ENCODE measurements around the gene PLPPR1. TPM values are rescaled to one million over a fixed set of nuclear protein-coding genes. Genes with fewer than 3 reads are reported as not detected.
A peak's percentile ranks its signal among the peaks of the same experiment; 100 is the strongest.

Gene PLPPR1
- total and polyA plus RNA-seq, 2 of the 13 experiments (the other 11 are each of a cell fraction or from before 2014, with no cell fraction given): 16.0 to 84.7 TPM

DNA sequence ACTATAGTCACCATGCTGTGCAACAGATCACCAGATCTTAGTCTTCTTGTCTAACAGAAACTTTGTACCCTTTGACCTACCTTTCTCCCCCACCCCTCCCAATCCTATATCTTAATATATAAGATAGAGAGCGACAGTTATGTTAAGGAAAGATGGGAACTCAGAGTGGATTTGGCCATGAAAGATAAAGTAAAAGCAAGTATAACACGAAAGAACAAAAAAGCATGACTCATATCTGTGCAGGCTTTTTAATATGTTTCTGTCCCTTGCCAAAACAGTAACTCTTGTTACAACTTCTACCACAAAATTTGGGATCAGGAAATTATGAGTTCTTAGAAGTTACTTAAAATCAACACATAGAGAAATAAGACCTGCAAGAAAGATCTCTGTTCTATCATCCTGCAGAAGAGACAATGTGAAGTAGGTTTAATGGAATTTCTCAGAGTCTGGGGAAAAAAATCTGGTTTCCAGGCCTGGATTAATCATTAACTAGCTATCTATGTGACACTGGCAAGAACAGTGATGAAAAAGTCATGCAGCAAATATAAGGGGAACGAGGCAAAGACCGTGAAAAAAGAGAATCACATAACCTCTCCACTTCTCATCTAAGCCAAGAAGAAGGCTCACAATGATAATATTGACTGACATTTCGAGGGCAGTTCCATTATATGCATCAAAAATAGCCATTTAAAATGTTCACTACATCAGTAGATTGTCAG lies 337.7 kb downstream of the PLPPR1 start (continued):
- TF ChIP-seq ZNF260 (CRISPR knock-in tag; IDR thresholded peaks at IDR 0.05; ENCODE audit: borderline replicate concordance, low read depth) (no peak), YY1 (IDR thresholded peaks at IDR 0.05; ENCODE audit: insufficient read depth, insufficient replicate concordance, low read depth, low read length) (no peak), ZBTB21 (CRISPR knock-in tag; IDR thresholded peaks at IDR 0.05) (no peak), PAF1 (CRISPR knock-in tag; IDR thresholded peaks at IDR 0.05) (no peak), ADNP (CRISPR knock-in tag; IDR thresholded peaks at IDR 0.05) (no peak), RXRB (CRISPR knock-in tag; IDR thresholded peaks at IDR 0.05; ENCODE audit: borderline replicate concordance) (peak; percentile 69), PRPF4 (IDR thresholded peaks at IDR 0.05; ENCODE audit: low read depth, low read length, poor library complexity, severe bottlenecking) (no peak), TOE1 (CRISPR knock-in tag; IDR thresholded peaks at IDR 0.05) (0 out of 2 replicates have a peak, but pooled peaks have one; percentile 38), PAX8 (CRISPR knock-in tag; IDR thresholded peaks at IDR 0.05; ENCODE audit: borderline replicate concordance) (no peak), PPARG (CRISPR knock-in tag; conservative IDR thresholded peaks at IDR 0.05) (peak; percentile 84), ERF (CRISPR knock-in tag; IDR thresholded peaks at IDR 0.05) (0 out of 2 replicates have a peak, but pooled peaks have one; percentile 41), WIZ (CRISPR knock-in tag; IDR thresholded peaks at IDR 0.05) (no peak), MIXL1 (CRISPR knock-in tag; IDR thresholded peaks at IDR 0.05) (peak; percentile 47; the same call in 1 of the 2 replicates), EHMT2 (IDR thresholded peaks at IDR 0.05; ENCODE audit: borderline replicate concordance, low read depth, low read length) (no peak), ZSCAN12 (CRISPR knock-in tag; IDR thresholded peaks at IDR 0.05) (0 out of 2 replicates have a peak, but pooled peaks have one; percentile 24), NR2C2 (CRISPR knock-in tag; IDR thresholded peaks at IDR 0.05; ENCODE audit: borderline replicate concordance) (0 out of 2 replicates have a peak, but pooled peaks have one; percentile 35), NPAS2 (CRISPR knock-in tag; IDR thresholded peaks at IDR 0.05; ENCODE audit: borderline replicate concordance) (no peak), RCOR2 (CRISPR knock-in tag; IDR thresholded peaks at IDR 0.05) (0 out of 2 replicates have a peak, but pooled peaks have one; percentile 8), THAP11 (CRISPR knock-in tag; IDR thresholded peaks at IDR 0.05) (peak; percentile 50), MXD4 (CRISPR knock-in tag; IDR thresholded peaks at IDR 0.05) (peak; percentile 36; the same call in 1 of the 2 replicates), ZNF891 (CRISPR knock-in tag; IDR thresholded peaks at IDR 0.05) (no peak)
- TF ChIP-seq, protein P1, sequence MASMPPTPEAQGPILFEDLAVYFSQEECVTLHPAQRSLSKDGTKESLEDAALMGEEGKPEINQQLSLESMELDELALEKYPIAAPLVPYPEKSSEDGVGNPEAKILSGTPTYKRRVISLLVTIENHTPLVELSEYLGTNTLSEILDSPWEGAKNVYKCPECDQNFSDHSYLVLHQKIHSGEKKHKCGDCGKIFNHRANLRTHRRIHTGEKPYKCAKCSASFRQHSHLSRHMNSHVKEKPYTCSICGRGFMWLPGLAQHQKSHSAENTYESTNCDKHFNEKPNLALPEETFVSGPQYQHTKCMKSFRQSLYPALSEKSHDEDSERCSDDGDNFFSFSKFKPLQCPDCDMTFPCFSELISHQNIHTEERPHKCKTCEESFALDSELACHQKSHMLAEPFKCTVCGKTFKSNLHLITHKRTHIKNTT (CRISPR knock-in tag; IDR thresholded peaks at IDR 0.05): no peak
- TF ChIP-seq, protein P2, sequence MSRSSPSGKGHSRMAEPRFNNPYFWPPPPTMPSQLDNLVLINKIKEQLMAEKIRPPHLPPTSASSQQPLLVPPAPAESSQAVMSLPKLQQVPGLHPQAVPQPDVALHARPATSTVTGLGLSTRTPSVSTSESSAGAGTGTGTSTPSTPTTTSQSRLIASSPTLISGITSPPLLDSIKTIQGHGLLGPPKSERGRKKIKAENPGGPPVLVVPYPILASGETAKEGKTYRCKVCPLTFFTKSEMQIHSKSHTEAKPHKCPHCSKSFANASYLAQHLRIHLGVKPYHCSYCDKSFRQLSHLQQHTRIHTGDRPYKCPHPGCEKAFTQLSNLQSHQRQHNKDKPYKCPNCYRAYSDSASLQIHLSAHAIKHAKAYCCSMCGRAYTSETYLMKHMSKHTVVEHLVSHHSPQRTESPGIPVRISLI (CRISPR knock-in tag; IDR thresholded peaks at IDR 0.05; ENCODE audit: borderline replicate concordance): peak; percentile 93
- TF ChIP-seq, protein P3, sequence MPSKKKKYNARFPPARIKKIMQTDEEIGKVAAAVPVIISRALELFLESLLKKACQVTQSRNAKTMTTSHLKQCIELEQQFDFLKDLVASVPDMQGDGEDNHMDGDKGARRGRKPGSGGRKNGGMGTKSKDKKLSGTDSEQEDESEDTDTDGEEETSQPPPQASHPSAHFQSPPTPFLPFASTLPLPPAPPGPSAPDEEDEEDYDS (CRISPR knock-in tag; IDR thresholded peaks at IDR 0.05): peak; percentile 97
- TF ChIP-seq, protein P4, sequence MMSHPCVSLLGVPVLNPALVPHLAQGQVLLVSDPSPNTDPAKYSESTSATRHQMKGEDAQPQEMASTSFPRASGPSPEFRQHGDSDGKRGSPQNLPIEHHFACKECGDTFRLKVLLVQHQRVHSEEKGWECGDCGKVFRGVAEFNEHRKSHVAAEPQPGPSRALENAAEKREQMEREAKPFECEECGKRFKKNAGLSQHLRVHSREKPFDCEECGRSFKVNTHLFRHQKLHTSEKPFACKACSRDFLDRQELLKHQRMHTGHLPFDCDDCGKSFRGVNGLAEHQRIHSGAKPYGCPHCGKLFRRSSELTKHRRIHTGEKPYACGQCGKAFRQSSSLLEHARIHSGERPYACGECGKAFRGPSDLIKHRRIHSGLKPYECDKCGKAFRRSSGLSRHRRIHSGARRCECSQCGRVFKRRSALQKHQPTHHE (CRISPR knock-in tag; IDR thresholded peaks at IDR 0.05; ENCODE audit: borderline replicate concordance): 0 out of 2 replicates have a peak, but pooled peaks have one; percentile 12
- TF ChIP-seq, protein P5, sequence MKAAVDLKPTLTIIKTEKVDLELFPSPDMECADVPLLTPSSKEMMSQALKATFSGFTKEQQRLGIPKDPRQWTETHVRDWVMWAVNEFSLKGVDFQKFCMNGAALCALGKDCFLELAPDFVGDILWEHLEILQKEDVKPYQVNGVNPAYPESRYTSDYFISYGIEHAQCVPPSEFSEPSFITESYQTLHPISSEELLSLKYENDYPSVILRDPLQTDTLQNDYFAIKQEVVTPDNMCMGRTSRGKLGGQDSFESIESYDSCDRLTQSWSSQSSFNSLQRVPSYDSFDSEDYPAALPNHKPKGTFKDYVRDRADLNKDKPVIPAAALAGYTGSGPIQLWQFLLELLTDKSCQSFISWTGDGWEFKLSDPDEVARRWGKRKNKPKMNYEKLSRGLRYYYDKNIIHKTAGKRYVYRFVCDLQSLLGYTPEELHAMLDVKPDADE (CRISPR knock-in tag; IDR thresholded peaks at IDR 0.05): no peak
